H7 (cell line): ENCODE measurements around the gene C12orf60. TPM values are rescaled to one million over a fixed set of nuclear protein-coding genes. Genes with fewer than 3 reads are reported as not detected.
"Not testable (repeated sequence)": the region's sequence is repeated elsewhere in the genome, so short reads cannot be mapped to it uniquely, and the experiment has no call there.

Source experiments
- DNase-seq: peaks from one replicate; pipeline ENCODE4 v3.0.0; 2012
- H3K27me3 ChIP-seq: 2 replicates; pipeline ENCODE4 v1.6.0; 2011; ENCODE audit warnings: mild to moderate bottlenecking, low read length; ENCODE audit not compliant: control insufficient read depth, insufficient read depth
- H3K36me3 ChIP-seq: replicated peaks from 2 replicates; pipeline ENCODE4 v1.5.1; 2011; ENCODE audit warnings: low read length; ENCODE audit not compliant: control insufficient read depth, insufficient read depth
- H3K4me3 ChIP-seq: 2 replicates; pipeline ENCODE4 v1.5.1; 2011; ENCODE audit warnings: low read depth, mild to moderate bottlenecking, control low read depth, low read length, moderate library complexity; ENCODE audit not compliant: insufficient read depth
- total RNA-seq: library from RNA; depleted of rRNA; stranded (reverse); fragments of >200 nt; shearing (Covaris generic); gene quantifications from 2 replicates; pipeline ENCODE4 v1.2.3, GENCODE V29; 2014; rRNA removed

The C12orf60 gene, protein sequence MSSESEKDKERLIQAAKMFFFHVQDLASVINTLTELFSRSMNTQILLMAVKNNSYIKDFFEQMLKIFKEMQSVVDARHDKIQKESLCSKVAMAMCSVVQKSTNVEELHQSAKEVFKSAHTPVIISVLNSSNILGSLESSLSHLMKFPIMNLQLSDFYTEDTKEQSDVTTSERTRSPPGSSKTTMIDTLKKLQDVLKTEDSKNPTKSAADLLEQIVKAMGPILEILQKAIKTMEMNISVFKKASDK
- 1.7 and 3.0 TPM in 2 replicates for total RNA-seq

DNA sequence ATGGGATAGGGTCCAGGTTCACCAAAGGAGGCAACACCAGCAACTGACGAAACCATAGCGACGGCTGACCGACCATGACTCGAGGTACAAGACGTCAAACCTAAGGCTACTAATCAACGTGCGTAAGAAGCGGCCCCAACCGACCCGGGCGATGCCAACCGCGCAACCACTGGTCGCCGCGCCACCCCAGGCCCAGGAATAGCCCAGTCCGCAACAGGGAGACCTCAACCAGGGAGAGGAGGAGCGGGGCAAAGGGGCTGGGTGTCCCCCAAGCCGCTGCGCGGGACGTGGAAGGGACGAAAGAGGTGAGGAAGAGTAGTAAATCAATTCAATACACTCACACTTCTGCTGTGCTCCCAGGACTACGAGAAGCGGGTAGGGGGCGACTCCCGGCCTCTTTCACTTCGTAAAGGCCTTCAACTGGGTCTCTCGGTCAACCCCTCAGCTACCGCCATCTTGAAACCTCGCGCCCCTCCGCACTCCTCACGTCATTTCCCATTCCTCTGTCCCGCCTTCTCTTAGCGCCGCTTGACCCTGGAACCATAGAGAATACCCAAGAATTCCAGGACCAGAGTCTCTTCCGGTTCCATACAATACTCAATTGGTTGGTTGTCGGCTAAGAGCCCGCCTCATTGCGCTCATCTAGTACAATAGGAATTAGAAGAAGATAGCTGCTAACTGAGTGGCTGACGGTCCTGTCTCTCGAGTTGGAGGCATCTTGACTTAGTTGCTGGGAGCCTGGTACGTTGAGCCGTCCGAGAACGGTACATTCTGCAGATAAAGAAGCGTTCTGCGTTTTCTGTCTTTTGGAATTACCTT, at the start of gene C12orf60, which contains the start of gene WBP11:
Gene C12orf60, plus strand, starts transcription at position 660 of the 819 bp plus-strand sequence. CDS start 19,266 bp downstream, outside the sequence.
Gene WBP11, minus strand, starts transcription at position 468 of the 819 bp plus-strand sequence. CDS start 2,095 bp downstream, outside the sequence.
- no peaks in the 10 kb centered on the region for H3K27me3 ChIP-seq
- DNase-seq = peak; percentile 87
- peak within 1 kb of the TSS; percentile 99 for H3K4me3 ChIP-seq
- peaks cover 3% of the 10 kb centered on the region; the same call in 1 of the 2 replicates for H3K36me3 ChIP-seq

DNA sequence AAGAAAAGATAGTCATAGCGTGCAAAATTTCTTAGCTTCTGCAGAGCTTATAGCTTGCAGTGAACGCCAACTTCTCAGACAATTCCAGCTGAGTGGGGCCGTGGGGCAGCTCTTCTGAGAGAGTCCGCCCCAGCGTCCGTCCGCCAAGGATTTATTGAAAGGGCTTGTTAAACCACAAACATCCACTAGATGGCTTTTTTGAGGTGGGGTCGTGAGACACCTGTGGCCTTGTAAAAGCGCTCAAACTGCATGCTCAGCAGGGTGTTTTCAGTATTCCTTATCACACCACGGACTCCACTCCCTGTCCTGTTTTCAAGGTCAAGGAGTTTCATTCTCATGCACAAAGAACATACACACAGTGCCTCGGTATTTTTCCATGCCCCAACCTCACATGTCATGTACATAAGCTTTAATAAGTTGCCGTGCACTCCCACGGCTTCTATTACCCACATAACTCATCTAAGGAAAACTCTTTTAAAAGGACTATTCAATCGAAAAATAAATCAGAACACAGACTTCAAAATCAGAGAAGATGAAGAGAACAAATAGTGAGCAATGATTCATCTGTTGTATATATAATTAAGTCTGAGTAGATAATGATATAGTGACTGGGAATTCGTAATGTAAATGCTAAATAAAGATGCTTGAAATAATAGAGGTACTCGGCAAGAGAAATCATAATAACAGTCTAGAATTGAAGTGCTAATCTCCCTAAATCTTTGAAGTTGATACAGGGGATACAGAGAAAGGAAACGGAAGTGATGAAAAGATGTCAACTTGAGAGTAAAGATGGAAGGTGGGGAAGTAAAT, 46.9 kb upstream of the C12orf60 start:
- H3K36me3 ChIP-seq = no peaks in the 10 kb centered on the region; the same call in 1 of the 2 replicates
- peak; percentile 59 for DNase-seq
- no peaks in the 10 kb centered on the region for H3K27me3 ChIP-seq
- H3K4me3 ChIP-seq = no peak overlapping the region

DNA sequence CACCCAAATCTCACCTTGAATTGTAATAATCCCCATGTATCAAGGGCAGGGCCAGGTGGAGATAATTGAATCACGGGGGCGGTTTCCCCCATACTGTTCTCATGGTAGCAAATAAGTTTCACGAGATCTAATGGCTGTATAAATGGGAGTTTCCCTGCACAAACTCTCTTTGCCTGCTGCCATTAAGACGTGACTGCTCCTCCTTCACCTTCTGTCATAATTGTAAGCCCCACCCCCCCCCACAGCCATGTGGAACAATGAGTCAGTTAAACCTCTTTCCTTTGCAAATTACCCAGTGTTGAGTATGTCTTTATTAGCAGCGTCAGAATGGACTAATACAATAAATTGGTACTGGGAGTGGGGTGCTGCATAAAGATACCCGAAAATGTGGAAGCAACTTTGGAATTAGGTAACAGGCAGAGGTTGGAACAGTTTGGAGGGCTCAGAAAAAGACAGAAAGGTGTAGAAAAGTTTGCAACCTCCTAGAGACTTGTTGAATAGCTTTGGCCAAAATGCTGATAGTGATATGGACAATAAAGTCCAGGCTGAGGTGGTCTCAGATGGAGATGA, 43.7 kb upstream of the C12orf60 start:
- H3K4me3 ChIP-seq, H3K27me3 ChIP-seq, H3K36me3 ChIP-seq, DNase-seq: not testable (repeated sequence)

DNA sequence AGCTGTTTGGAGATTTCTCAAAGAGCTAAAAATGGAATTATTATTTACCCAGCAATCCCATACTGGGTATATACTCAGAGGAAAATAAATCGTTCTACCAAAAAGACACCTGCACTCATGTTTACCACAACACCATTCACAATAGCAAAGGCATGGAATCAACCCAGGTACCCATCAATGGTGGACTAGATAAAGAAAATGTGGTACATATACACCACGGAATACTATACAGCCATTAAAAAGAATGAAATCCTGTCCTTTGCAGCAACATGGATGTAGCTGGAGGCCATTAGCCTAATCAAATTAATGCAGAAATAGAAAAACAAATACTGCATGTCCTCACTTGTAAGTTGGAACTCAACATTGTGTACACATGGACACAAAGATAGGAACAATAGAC, 38.1 kb upstream of the C12orf60 start:
- no peak overlapping the region for H3K4me3 ChIP-seq
- no peak for DNase-seq

DNA sequence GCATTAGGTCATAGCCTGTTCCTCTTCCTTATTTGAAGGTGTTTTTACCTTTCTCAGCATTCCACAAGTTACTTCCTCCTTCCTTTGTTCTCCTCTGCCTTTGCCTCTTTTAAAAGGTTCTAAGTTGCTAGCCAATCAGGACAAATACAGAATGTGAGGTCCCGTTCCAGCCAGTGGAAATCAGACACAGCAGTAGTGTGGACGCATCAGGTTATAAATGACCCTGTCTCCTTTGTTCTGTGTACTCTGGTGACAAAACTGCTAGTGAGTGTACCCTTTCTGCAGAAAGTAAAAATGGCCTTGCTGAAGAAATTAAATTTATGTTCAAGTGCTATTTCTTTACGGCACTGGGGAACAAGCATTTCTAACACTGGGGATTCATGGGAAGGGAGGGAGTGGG, 37.5 kb upstream of the C12orf60 start:
- not testable (repeated sequence) for H3K27me3 ChIP-seq, H3K4me3 ChIP-seq, DNase-seq, H3K36me3 ChIP-seq

More for the DNA sequence above, 38.1 kb upstream of the C12orf60 start:
- Histone ChIP-seq H3K27me3 (no peaks in the 10 kb centered on the region), H3K36me3 (no peaks in the 10 kb centered on the region; the same call in 1 of the 2 replicates)

DNA sequence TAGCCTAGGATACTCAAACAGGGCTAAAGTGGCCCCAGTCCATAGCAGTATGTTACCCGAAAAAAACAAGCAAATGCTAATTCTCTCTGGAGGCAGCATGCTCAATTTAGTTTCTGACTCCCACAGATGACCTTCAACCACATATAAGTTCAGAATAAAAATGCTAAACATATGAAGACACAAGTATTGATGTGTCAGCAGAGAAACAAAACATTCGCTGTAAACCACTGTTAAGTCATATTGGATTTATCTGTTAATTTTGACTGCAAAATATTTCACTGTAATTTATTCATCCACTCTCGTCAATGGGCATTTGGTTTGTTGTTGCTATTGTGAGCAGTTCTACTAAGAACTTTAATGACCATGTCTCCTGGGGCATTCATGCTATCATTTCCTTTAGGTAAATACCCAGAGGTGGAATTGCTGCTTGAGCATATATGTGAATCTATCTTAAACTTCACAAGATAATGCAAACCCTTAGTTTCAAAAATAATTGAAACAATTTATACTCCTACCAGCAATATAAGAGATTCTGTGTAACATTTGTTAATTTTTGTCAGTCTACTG, 36.7 kb upstream of the C12orf60 start:
- Histone ChIP-seq H3K4me3 (no peak overlapping the region), H3K36me3 (no peaks in the 10 kb centered on the region), H3K27me3 (no peaks in the 10 kb centered on the region)
- no peak for DNase-seq

DNA sequence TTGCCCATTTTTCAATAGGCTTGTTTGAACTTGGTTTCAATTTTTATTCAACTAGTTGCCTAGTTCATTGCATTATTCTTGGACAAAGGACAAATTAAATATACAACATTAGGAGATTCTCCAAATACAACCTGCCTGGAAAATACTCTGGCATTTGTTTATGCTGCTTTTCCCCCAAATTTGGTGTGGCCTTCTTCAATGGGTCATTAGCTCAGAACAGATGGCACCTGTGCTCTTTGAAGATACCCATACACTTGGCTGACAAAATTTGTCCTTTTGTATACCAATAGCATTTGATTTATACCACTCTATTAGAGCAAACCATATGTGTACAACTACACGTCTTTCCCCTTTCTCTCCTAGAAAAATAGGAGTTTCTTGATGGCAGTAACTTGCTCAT, 35.9 kb upstream of the C12orf60 start:
- no peaks in the 10 kb centered on the region for H3K27me3 ChIP-seq
- DNase-seq = no peak
- no peaks in the 10 kb centered on the region for H3K36me3 ChIP-seq
- H3K4me3 ChIP-seq = no peak overlapping the region

DNA sequence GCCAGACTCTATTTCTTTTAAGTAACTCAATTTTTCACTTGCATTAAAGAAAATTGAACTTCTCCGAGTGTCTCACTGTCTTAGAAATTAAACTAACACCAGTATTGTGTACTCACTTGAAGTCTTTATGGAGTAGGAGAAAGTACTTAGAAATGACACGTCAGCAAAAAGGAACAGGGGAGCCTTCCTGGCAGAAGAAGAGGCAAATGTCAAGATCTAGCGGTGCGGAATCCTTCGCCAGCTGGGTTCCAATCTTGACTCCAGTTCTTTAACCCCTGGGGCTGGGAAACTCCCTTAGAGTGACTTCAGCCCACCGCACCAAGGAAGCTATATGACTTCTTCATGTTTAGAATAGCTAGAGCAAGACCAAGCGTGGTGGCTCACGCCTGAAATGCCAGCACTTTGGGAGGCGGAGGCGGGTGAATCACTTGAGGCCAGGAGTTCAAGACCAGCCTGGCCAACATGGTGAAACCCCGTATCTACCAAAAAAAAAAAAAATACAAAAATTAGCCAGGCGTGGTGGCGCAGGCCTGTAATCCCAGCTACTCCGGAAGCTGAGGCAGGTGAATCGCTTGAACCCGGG, 34.6 kb upstream of the C12orf60 start:
- peak overlapping the region; percentile 90 for H3K4me3 ChIP-seq
- no peaks in the 10 kb centered on the region for H3K27me3 ChIP-seq
- H3K36me3 ChIP-seq = no peaks in the 10 kb centered on the region
- peak; percentile 40 for DNase-seq

DNA sequence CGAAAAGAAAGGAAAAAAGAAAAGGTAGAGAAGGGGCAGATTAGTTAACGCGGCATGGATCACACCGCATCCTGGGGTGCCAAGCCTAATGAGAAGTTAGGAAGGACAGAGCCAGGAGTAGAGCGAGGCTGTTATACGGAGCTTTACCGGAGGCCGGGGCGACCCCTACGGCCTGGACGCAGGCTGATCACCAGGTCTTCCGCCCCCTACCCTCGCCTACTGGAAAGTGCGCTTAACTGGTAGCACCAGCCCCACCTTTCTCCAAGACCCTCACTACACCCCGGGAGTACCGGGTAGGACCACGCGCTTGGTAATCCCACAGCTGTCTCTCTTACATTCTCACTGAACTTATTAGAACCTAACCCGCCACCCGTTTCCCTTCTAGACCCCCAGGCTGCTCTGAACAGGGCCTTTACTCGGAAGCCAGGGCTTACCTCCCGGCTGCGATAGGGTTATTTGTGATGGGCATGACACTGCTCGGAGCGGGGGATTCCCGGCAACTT, 34.0 kb upstream of the C12orf60 start:
- peak; percentile 77 for DNase-seq
- Histone ChIP-seq H3K4me3 (peak overlapping the region; percentile 90), H3K27me3 (no peaks in the 10 kb centered on the region), H3K36me3 (no peaks in the 10 kb centered on the region)

DNA sequence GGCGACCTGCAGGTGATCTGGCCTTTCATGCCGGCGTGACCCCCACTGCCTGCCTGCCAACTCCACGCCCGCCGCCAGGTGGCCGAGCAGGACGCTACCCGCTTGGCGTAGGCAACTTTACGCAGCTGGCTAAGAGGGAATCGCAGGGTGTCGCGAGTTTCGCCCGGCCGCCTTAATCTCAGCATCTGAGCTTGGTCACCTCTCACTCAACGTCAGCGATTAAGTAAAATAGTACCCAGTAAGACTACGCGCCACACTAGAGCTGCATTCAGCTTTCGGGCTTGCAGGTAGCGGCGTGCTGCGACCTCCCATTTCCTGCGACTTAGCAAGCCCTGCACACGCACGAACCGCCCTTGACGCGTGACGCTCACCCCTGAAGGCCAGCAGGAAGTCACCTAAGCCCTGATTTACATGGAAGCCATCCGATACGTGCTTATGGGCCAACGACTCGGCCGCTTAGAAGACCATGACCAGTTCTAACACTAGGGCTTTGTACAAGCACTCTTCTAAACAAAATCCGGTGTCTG, 33.4 kb upstream of the C12orf60 start:
- DNase-seq = peak; percentile 86
- peak overlapping the region; percentile 90 for H3K4me3 ChIP-seq
- H3K36me3 ChIP-seq = no peaks in the 10 kb centered on the region
- H3K27me3 ChIP-seq = no peaks in the 10 kb centered on the region

DNA sequence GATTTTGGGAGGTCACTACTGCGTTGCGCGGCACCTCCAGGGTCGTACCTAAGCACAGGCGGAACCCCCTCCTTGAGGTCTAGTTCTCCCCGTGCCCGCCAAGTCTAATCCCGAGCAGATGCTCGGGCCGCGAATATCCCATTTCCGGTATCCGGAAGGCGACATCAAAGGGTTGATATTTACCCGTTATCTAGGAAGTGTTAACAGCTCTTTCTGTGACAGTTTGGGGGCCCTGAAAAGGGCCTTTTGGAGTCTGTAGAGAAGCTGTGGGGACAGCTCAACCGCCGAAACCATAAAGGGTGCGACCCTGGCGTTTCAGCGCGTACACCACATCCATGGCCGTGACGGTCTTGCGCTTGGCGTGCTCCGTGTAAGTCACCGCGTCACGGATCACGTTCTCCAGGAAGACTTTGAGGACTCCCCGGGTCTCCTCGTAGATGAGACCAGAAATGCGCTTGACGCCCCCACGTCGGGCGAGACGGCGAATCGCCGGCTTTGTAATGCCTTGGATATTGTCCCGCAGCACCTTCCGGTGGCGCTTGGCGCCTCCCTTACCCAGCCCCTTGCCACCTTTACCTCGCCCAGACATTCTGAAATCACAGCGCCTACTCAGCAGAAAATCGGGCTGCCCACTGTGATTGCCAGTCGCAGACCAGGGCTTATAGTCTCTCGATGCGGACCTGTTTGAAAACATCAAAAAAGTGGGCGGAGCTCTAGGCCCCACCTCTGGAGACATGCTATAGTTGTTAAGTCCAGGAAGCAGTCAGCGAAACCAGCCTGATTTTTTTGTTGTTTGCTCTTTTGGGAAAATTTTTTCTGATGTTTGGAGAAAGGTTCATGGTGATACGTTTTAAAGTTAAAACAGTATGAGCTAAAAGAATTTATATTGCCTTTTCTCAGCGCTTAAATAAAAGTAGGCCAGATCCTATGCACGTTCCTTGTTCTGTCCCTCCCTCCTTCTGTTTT, 32.7 kb upstream of the C12orf60 start:
- Histone ChIP-seq H3K4me3 (peak overlapping the region; percentile 90), H3K36me3 (no peaks in the 10 kb centered on the region), H3K27me3 (no peaks in the 10 kb centered on the region)
- DNase-seq = peak; percentile 75

DNA sequence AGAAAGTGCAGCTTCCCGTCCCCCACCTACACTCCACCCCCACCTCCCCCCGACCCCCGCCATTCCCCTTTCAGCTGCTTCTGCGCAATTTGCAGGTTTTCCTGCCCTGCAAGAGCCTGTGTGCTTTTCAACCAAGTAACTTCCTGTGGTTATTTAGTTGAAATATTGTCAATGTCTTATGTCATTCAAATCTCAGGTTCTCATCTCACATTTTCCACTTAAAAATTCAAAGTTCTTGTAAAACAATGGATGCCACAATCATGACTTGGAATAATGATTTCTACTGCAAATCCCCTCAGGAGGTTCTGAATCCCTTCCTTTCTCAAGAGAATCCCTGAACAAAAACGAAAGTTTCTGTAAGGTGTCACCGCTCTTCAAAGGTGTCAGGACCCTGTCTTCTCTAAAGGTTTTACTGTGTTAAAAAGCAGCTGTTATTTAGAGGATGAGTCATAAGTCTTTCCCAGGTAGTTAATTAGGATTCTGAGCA, 31.8 kb upstream of the C12orf60 start:
- H3K27me3 ChIP-seq = no peaks in the 10 kb centered on the region
- no peaks in the 10 kb centered on the region for H3K36me3 ChIP-seq
- H3K4me3 ChIP-seq = peak overlapping the region; percentile 90
- peak; percentile 76 for DNase-seq
